Cardiac muscle cell (in vitro differentiated cells and primary cell): ENCODE results near the gene XRRA1. TPM values are rescaled to one million over a fixed set of nuclear protein-coding genes. Genes with fewer than 3 reads are reported as not detected.
A peak's percentile ranks its signal among the peaks of the same experiment; 100 is the strongest.

Source experiments
- DNase-seq, 2 donors: peaks; one replicate each; pipeline versions ENCODE4 v3.0.0 to v3.0.0-alpha.2; 2010 to 2017; ENCODE audit warnings: low read depth in 1 of 2, low spot score in 1 of 2
- H3K27ac ChIP-seq: fragments of 200-600 bp; sonication (generic); 2 replicates; pipeline ENCODE4 v1.5.1; 2016
- H3K27me3 ChIP-seq: fragments of 200-600 bp; sonication (generic); 2 replicates; pipeline ENCODE4 v1.6.0; 2016; ENCODE audit warnings: control low read depth
- H3K36me3 ChIP-seq: fragments of 200-600 bp; sonication (generic); 2 replicates; pipeline ENCODE4 v1.5.1; 2016; ENCODE audit warnings: control low read depth
- H3K4me1 ChIP-seq: fragments of 200-600 bp; sonication (generic); 2 replicates; pipeline ENCODE4 v1.8.1; 2017; ENCODE audit warnings: low read depth, mild to moderate bottlenecking, mixed run types
- H3K4me3 ChIP-seq: fragments of 200-600 bp; sonication (generic); 2 replicates; pipeline ENCODE4 v1.5.1; 2016; ENCODE audit warnings: mild to moderate bottlenecking
- H3K9me3 ChIP-seq: fragments of 200-600 bp; sonication (generic); 2 replicates; pipeline ENCODE4 v1.5.1; 2017; ENCODE audit warnings: low read depth, mild to moderate bottlenecking, control low read depth
- polyA plus RNA-seq: library from polyadenylated mRNA; unstranded; fragments of >200 nt; fragmentation: Nextera tagmentation; extraction: Ambion mirVana; gene quantifications from 2 replicates; pipeline ENCODE4 v1.2.1, GENCODE V29; 2016
- total RNA-seq: library from RNA; depleted of rRNA; stranded (reverse); fragments of >200 nt; gene quantifications from 2 replicates; pipeline ENCODE4 v1.2.3, GENCODE V29; 2016
- TF ChIP-seq, protein P1 (sequence below): IDR thresholded peaks from 2 replicates; pipeline ENCODE4 v1.5.1; 2012; ENCODE audit warnings: low read depth, mild to moderate bottlenecking, low read length

The XRRA1 gene
- total and polyA plus RNA-seq, 2 experiments from 2014 or later: 16.0 to 35.9 TPM

DNA sequence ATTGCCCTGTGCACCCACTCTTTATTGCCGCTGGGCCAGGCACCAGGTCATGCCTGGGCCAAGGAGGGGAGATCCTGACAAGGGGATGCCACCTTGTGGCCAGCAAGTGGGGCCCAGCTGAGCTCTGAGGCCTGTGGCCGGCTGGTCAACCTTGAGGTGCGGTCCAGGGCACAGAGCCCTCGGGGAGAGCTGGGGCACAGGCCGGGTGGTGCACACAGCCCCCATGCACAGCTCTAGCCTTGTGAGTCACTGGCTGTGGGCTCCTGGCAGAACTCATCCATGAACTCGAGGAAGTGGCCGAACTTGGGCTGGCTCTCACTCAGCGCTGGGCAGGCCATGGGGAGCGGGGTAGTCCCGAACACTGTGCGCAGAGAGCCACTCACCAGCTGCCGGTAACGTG, 105.9 kb downstream of the XRRA1 start:
- no peak overlapping the region for H3K4me3 ChIP-seq
- TF ChIP-seq, protein P1, sequence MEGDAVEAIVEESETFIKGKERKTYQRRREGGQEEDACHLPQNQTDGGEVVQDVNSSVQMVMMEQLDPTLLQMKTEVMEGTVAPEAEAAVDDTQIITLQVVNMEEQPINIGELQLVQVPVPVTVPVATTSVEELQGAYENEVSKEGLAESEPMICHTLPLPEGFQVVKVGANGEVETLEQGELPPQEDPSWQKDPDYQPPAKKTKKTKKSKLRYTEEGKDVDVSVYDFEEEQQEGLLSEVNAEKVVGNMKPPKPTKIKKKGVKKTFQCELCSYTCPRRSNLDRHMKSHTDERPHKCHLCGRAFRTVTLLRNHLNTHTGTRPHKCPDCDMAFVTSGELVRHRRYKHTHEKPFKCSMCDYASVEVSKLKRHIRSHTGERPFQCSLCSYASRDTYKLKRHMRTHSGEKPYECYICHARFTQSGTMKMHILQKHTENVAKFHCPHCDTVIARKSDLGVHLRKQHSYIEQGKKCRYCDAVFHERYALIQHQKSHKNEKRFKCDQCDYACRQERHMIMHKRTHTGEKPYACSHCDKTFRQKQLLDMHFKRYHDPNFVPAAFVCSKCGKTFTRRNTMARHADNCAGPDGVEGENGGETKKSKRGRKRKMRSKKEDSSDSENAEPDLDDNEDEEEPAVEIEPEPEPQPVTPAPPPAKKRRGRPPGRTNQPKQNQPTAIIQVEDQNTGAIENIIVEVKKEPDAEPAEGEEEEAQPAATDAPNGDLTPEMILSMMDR: no peak
- DNase-seq: no peak
- no peaks in the 10 kb centered on the region for H3K4me1 ChIP-seq
- no peaks in the 10 kb centered on the region for H3K27me3 ChIP-seq
- H3K9me3 ChIP-seq: no peaks in the 10 kb centered on the region
- no peak overlapping the region for H3K27ac ChIP-seq
- peaks cover 32% of the 10 kb centered on the region for H3K36me3 ChIP-seq

DNA sequence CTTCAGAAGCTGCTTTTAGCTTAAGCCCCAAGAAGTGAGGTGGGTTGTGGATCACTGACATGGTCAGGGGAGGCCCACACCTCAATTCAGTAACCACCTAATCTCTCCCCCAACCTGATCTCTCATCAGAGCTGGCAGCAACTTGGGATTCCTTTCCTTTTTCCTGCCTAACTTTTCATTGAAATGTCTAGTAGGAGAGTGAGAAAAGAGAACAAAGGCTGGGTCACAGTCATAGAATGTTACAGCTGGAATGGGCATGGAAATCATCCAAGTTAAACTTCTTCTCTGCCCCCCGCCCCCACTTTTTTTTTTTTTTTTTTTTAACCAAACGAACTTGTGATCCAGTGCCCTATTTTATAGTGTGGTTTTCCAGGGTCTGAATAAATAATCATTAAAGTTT, 108.4 kb downstream of the XRRA1 start:
- Histone ChIP-seq H3K27me3 (no peaks in the 10 kb centered on the region), H3K36me3 (peaks cover 30% of the 10 kb centered on the region), H3K4me3 (no peak overlapping the region), H3K9me3 (no peaks in the 10 kb centered on the region), H3K4me1 (no peaks in the 10 kb centered on the region), H3K27ac (no peak overlapping the region)
- TF ChIP-seq, protein P1: no peak
- DNase-seq: no peak

DNA sequence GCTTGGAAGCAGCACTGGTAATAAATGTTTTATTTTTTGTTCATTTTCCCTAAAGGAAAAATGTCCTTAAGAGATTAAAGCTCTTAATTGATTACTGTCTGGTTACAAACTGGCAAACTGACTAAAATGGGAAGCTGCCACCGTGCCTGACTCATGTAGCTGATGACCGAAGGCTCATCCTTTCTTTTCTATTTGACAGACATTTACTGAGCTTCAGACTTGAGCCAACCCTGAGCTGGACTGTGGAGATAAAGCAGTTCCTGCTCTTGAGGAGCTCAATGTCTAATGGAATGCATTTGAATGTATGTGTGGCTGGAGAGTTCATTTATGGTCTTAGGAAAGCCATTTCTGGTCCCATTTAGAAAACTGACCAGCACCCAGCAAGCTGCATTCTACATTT, 108.9 kb downstream of the XRRA1 start:
- TF ChIP-seq, protein P1: no peak
- H3K27ac ChIP-seq: no peak overlapping the region
- H3K4me1 ChIP-seq: no peaks in the 10 kb centered on the region
- DNase-seq: peak in 1 of 2 donors; percentile 14
- H3K36me3 ChIP-seq: peaks cover 26% of the 10 kb centered on the region
- H3K27me3 ChIP-seq: no peaks in the 10 kb centered on the region
- H3K9me3 ChIP-seq: no peaks in the 10 kb centered on the region
- no peak overlapping the region for H3K4me3 ChIP-seq

DNA sequence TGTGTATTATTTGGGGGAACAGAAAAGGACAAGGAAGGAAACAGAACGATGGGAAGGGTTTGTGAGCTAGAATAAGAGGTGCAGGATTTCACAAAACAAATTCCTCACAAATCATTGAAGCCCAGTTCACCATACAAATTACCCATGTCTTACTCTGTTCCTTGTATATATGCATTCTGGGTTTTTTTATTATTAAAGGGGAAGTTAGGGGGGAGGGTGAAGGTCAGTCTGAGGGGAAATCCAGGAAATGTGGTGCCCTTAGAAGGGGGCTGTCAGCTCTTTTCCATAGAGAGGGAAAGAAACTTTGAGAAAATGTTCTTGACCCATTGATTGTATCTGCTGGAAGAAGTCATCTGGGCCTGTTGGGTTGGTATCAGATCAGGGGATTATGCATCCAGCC, 109.4 kb downstream of the XRRA1 start:
- no peaks in the 10 kb centered on the region for H3K9me3 ChIP-seq
- no peak overlapping the region for H3K4me3 ChIP-seq
- H3K4me1 ChIP-seq: no peaks in the 10 kb centered on the region
- no peak for DNase-seq
- TF ChIP-seq, protein P1: no peak
- H3K36me3 ChIP-seq: peaks cover 26% of the 10 kb centered on the region
- H3K27me3 ChIP-seq: no peaks in the 10 kb centered on the region
- no peak overlapping the region for H3K27ac ChIP-seq

DNA sequence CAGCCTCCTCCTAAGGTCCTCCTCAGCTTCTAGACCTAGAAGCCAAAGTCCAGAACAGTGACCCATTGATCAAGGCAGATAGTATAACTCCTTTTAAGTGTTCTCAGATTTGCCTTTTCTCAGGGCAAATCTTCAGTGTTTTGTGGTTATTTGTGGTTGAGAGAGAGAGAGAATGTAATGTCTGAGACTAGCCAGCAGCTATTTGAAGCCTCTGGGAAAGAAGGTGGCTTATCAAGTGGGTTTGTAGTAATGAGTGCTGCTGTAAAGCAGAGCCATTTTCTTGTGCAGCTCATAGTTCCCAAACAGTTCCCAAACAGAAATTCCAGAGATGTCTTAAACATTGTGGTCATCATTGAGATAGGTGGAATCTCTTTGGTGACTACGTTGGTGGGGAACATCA, 110.7 kb downstream of the XRRA1 start:
- H3K4me3 ChIP-seq: no peak overlapping the region
- H3K36me3 ChIP-seq: peaks cover 26% of the 10 kb centered on the region
- H3K27ac ChIP-seq: no peak overlapping the region
- no peak for DNase-seq
- H3K9me3 ChIP-seq: no peaks in the 10 kb centered on the region
- TF ChIP-seq, protein P1: no peak
- no peaks in the 10 kb centered on the region for H3K27me3 ChIP-seq
- no peaks in the 10 kb centered on the region for H3K4me1 ChIP-seq

DNA sequence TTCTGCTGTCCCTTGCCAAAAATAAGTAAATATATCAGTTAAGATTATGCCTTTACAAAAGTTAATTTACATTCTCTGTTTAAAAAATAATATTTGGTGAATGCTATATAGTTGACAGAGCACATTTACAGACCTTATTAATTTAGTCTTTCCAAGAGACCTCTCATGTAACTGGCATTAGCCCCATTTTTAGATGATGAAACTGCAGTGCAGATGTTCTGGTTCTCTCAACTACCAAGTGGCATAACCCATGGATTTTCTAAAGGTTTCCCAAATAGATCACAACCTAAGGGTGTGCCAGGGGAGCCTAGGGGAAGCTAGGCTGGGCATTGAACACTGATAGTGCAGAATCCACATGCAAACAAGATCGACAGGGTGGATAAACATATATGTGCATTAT, 111.7 kb downstream of the XRRA1 start:
- no peak for DNase-seq
- Histone ChIP-seq H3K4me3 (no peak overlapping the region), H3K36me3 (peaks cover 26% of the 10 kb centered on the region), H3K9me3 (no peaks in the 10 kb centered on the region), H3K27me3 (no peaks in the 10 kb centered on the region), H3K4me1 (no peaks in the 10 kb centered on the region), H3K27ac (no peak overlapping the region)
- TF ChIP-seq, protein P1: no peak
